ENCODE results near the gene CCDC187. TPM values are rescaled to one million over a fixed set of nuclear protein-coding genes. Genes with fewer than 3 reads are reported as not detected.

Gene CCDC187
- polyA plus RNA-seq, 4 donors, result 1.8 to 3.3 (median 2.2) TPM

DNA sequence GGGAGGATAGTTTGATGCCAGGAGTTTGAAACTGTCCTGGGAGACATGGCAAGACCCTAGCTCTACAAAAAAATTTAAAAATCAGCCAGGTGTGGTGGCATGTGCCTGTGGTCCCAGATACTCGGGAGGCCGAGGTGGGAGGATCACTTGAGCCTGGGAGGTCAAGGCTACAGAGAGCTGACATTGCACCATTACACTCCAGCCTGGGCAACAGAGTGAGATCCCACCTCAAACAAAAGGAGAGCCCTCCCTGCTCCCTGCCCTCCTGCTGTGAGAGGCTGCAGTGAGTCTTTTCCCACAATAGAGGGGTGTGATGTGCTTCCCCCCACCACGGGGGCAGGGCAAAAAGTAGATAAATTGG lies 10.1 kb upstream of the CCDC187 start:
- no peak for DNase-seq (ENCODE audit: low read depth in 4 of 4, low spot score in 3 of 4)

DNA sequence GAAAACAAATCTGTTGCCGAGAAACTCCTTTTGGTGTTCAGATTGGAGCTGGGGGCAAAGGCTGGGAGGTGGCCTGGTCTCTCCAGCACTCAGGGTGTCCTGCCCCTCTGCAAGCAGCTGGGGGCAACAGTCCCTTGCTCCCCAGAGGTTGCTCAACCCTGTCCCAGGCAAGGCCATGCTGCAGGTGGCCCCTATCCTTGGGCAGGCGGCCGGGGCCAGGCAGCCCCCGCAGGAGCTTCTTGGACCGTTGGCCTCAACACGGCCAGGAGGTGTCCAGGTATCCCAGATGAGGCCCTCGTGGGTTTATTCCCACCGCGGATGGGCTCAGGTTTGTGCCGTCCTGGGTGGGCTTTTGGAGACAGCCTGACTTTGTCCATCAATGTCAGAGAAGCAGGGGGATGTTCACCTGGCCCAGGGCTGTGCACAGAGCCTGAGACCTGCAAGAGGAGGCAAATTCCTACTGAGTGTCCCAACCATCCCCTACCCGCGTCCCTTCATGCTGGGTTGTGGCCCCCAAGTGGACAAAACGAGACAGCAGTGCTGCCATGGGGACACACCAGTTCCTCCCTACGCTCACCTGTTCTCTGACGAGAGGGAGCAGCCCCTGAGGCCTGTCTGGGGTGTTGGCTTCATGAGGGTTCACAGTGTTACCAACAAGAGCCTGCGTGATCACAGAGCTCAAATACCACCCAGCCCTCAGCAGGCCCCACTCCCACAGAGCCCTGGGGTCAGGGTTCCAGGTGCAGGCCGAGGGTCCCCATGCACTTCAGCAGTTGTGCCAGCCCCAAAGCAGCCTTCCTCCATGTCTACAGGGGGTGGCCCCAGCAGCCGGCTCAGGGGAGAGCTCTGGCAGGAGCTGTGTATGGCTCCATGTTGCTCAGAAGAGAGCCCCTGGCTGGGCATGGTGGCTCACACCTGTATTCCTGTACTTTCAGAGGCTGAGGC lies 9.5 kb upstream of the CCDC187 start:
- DNase-seq (ENCODE audit: low read depth in 4 of 4, low spot score in 3 of 4), result no peak

DNA sequence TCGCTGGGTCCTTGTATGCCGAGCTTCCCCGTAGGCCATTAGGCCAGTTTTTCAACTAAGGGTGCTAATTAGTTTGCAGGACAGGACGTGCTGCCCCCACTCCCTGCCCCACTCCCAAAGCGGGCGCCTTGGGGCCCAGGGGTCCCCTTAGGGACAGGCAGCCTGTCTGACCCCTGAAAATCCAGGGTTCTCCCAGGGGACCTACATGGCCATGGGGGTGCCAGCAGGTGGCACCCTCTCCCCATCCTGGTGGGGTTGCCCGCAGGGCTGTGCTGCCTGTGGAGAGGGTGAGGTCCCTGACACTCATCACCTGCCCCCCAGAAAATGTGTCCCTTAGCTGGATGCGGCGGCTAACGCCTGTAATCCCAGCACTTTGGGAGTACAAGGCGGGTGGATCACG lies 8.5 kb upstream of the CCDC187 start:
- DNase-seq (ENCODE audit: low read depth in 4 of 4, low spot score in 3 of 4), result no peak

DNA sequence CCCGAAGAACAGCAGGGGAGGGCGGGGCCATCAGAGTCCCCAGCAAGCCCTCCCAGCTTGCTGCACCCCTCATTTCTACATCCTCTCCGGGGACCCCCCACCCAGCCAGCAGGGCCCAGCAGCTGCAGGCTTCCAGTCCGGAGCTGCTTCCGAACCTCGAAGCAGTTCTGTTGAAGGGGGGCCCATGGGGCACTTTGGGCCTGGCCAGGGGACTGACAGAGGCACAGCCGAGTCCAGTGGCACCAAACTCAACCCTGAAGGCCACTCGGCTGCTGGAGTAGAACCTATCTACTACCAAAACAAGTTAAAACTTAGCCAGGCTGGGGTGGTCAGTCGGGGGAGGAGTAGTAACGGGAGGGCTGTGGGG lies 8.1 kb upstream of the CCDC187 start:
- no peak for DNase-seq (ENCODE audit: low read depth in 4 of 4, low spot score in 3 of 4)

DNA sequence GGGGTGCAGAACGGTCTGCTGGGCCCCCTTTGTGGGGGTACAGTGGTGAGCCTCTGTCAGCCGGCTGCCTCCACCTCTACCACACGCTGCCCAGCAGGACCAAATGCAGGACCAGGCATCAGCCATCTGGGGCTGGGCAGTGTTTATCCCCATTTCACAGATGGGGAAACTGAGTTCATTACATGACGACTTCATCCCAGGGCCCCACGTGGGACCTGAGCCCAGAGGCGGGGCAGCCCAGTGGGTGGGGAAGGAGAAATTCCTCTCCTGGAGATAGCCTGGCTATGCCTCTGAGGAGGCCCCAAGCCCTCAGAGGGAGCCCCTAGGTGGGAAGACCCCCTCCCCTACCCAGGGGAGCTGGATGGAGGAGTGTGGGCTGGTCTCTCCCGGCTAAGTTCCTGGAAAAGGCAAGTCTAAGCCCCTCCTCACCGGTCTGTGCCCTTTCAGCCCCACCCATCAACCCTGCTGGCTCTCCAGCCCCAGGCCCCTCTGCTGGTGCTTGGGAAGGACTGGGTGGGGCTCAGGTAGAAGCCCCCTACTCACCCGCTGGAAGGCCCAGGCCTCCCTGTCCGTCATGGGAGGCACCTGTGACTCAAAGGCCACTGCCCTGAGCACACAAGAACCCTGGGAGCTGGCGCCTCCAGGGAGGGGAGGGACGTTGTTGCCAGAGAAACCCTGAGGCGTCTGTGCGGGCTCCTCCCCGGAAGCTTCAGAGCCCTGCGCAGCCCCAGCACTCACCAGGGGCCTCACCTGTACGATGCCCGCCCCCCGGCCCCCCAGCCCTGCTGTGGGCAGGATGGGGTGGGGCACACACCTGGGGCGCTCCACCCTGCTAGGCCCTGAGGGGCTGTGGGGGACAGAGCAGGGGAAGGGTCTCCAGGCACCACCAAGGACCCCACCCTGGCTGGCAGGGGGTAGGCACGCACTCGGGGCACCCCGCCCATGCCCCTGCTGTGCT lies 7.4 kb upstream of the CCDC187 start:
- no peak for DNase-seq (ENCODE audit: low read depth in 4 of 4, low spot score in 3 of 4)

DNA sequence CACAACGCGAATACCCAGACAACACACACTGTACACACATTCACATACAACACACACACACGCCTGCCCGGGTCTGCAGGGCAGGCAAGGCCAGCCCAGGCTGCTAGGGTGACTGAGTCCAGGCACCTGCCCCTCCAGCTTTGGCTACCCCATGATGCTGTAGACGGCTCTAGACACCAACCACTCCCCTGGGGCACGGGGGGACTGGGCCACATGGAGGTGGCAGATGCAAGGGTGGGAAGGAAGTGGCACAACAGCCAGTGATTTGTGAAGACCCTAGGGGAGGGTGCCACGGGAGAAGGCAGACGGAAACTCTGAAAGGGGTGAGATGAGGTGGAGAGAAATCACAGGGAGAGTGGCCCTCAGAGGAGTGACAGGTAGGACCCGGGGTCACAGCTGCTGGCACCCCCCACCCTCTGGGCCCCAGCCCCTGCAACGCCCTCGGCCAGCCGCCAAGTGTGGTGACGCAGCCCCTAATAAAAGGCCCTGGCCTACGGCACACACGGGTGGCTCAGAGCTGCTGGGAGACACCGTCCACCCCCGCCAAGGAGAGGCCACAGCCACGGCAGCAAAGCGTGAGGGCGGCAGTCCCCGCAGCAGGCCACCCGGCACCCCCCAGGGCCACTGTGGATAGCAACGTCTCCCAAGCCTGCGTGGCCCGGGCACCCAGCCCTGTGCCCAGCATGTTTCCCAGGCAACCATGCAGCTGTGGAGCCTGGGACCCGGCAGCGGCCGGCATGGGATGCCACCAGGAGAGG lies 6.6 kb upstream of the CCDC187 start:
- no peak for DNase-seq (ENCODE audit: low read depth in 4 of 4, low spot score in 3 of 4)

DNA sequence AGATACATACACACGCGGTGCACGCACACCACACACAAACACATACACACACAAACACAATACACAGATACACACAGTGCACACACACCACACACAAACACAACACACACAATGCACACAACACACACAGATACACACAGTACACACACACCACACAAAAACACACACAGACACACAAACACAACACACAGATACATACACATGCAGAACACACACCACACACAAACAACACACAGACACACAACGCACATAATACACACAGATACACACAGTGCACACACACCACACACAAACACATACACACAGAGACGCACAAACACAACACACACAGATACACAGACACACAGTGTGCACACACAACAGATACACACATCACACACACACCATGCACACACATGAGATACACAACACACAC lies 5.9 kb upstream of the CCDC187 start:
- DNase-seq (ENCODE audit: low read depth in 4 of 4, low spot score in 3 of 4), result no peak

DNA sequence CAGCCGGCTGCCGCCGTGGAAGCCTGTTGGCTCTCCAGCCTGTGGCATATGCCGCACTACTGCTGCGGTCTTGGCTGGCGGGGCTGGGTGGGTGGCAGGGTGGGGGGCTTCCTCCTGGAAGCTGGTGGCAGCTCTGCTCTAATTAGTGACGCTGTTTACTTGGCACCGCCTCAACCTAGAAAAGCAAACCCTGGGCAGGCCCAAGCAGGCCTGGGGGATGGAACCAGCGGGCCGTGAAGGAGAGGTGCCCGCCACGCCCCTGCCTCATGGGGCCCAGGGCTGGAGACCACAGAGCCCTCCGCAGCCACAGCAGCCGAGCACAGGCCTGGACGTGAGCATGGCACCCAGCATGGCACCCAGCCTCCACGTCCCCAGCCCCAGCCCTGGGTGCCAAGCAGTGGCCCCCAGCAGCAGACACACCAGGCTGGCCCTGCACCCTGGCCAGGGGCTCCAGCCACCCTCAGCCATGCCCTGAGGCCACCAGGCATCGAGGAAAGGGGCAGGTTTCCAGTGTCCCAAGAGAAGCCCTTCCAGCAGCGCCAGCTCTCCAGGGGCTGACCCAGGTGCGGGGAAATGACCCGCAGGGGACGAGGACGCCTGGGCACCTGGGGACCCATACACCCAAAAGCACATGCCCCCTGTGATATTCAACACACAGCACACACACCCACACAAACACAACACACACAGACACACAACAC lies 5.4 kb upstream of the CCDC187 start:
- peak in 1 of 4 donors; percentile 67 for DNase-seq (ENCODE audit: low read depth in 4 of 4, low spot score in 3 of 4)

DNA sequence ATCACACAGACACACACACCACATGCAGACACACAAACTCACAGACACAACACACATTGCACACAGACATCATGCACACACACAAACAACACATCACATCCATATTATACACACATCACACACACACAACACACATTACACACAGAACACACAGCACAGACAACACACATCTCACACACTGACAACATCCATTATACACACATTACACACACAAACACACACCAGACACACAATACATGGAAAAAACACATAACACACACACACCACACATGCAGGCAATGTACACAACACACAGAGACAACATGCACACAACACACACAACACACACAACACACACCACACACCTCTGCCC lies 4.8 kb upstream of the CCDC187 start:
- DNase-seq (ENCODE audit: low read depth in 4 of 4, low spot score in 3 of 4), result no peak

DNA sequence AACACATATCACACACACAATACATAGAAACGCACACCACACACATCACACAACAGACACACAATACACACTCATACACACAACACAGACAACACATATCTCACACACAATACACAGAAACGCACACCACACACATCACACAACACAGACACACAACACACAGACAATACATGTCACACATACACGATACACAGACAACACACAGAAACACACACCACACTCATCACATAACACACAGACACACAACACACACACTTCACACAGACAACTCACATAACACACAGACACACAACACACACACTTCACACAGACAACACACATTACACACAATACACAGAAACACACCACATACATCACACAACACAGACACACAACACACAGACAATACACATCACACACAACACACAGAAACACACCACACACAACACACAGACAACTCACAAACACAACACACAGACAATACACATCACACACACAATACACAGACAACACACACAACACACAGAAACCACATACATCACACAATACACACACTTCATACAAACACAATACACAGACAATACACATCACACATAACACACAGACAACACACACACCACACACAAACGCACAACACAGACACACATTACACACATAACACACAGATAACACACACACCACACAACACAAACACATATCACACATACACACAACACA lies 4.3 kb upstream of the CCDC187 start:
- DNase-seq (ENCODE audit: low read depth in 4 of 4, low spot score in 3 of 4), result no peak

DNA sequence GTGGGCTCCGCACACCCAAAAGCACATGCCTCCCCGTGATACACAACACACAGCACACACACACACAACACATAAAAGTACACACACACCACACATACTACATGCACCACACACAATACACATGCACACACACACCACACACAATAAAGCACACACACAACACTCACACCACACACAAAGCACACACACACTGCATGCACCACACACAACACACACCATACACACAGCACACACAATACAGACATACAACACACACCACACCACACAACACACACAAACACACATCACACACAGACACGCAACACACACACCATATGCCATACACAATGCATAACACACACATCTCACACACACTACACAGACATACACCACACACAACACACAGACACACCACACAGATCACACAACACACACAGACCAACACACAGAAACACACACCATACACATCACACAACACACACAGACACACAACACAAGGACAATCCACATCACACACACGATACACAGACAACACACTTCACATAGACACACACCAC lies 3.4 kb upstream of the CCDC187 start:
- no peak for DNase-seq (ENCODE audit: low read depth in 4 of 4, low spot score in 3 of 4)

DNA sequence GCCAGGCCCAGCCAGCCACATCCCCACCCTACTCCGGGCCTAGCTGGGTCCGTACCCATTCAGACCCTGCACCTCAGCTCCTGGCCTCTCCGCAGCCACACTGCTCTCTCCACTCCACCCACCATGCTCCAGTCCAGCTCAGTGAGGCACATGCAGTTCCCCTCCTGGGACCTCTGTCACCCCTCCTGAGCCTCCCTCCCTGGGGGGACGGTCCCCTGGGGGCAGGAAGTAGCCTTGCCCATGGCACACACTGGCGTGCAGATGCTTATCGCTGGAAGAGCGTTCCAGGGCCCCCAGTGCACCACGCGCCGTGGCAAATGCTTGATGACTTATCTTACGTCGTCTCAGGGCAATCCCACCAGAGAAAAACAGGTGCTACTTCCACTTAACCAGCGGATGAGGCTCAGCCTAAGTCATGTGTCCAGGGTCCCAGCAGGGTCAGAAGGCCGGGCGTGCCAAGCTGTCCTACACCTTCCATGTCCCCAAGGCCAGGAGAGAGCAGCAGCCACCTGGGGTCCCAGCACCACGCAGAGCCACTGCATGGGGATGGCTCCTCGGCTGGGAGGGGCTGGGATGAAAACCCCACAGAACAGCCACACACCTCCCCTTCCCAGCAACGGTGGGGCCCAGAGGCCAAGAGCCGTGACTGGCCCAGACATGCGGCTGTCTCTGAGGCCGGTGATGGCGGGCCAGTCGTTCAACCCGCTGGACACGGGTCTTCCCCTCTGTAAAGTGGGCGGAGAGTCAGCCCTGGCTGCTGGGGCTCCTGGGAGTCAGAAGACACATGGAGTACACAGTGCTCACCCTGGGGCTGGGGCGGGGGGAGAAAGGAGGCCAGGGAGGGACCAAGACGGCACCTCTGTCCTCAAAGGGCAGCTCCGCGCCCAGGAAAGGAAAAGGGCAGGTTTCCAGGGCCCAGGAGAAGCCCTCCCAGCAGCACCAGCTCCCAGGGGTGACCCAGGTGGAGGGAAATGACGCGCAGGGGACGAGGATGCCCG lies 2.6 kb upstream of the CCDC187 start:
- no peak for DNase-seq (ENCODE audit: low read depth in 4 of 4, low spot score in 3 of 4)

DNA sequence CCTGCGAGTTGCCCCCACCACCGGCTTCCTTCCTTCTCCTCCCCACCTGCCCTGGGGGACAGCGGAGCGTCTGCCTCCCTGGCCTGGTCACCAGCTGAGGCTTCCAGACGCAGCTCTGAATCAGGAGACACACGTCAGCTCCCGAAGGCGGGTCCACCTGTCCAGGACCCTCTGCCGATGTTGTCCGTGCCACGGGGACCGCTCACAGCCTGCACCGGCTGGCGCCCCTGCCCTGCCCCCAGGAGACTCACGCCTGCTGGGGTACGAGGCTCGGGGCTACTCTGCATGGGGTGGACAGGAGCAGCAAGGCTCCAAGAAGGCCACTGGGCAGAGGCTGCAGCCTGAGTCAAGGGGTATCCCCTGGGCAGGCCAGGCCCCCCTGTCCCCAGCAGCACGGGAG lies 1.9 kb upstream of the CCDC187 start:
- DNase-seq (ENCODE audit: low read depth in 4 of 4, low spot score in 3 of 4), result no peak

DNA sequence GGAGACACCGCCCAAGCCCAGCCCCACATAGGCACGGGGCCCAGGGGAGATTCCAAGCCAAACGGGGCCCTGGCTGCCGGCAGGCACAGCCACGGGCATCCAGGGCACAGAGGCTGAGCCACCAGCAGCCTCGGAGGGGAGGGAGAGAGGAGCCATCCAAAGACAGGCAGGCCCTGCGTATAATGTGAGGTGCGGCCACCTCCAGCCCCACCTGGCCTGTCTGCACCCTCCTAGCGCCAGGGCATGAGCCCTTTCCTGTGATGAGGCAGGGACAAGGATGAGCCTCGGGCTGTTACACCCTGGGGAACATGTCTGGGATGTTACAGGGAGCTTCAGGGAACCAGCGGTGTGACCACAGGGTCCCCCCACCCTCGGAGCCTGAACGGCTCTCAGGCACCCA lies 1.1 kb upstream of the CCDC187 start:
- no peak for DNase-seq (ENCODE audit: low read depth in 4 of 4, low spot score in 3 of 4)

DNA sequence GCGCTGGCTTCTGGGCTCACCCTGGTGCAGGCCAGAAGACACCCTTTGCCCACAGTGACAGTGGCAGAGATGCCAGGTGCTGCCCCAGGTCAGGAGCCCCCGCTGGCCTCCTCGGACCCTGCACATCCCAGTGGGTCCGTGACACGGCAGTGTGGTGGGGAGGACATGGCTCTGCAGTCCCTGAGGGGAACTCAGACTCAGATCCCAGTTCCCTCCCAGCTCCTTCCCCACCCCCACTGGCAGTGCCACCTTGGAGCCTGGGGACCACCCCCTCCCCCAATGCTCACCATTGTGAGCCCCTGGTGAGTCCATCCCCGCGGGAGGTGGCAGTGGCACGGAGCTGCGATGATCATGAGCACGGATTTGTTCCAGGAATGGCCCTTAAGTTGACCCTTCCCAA lies 562 bp upstream of the CCDC187 start:
- DNase-seq (ENCODE audit: low read depth in 4 of 4, low spot score in 3 of 4), result no peak

DNA sequence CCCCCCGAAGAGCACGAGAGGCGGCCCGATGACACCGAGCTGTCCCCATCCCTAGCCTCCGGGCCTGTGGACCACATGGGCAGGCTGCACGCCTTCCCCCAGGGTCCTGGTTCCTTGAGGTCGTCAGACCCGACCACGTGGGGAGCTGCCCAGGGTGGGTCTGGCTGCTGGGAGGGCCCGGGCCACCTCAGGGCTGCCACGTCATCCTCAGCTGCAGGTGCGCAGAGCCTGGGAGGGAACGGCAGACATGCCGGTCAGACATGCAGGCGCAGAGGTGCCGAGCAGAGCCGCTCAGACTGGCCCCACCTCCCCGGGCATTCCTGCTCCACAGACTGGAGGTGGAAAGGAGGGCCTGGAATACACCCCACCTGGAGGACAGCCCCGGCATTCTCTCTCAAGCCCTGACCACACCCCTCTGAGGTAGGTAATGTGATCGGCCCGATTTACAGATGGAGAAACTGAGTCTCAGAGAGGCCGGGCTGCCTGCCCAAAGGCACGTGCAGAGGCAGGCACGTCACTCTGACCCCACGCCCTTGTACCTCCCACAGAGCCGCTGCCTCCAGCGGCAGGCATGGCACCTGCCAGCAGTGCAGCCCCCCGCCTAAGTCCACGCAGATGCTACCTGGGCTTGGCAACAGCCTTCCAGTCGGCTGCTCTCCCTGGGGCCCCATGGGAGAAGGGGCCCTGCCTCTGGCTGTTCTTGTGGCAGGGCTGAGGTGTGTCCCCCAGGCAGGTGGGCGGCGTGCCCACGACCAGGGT lies 649 bp downstream of the CCDC187 start:
- DNase-seq (ENCODE audit: low read depth in 4 of 4, low spot score in 3 of 4), result no peak

DNA sequence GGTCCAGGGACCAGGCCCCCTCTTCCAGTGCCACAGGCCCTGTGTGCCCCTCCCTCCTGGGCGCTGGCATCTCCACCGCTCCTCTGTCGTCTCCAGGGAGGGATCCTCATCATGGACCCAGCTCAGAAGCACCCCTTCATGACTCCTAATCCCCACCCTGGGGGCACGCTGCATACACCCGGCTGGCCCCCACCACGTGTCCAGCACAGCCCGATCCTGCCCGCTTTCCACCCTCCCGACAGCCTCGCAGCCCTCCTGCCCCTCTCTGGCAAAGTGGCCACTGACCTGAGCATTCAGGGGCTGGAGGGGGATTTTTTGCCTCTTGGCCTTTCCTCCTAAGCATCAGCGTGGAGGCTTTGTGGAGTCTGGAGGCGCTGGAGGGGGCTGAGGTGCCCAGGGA lies 1.4 kb downstream of the CCDC187 start:
- no peak for DNase-seq (ENCODE audit: low read depth in 4 of 4, low spot score in 3 of 4)

DNA sequence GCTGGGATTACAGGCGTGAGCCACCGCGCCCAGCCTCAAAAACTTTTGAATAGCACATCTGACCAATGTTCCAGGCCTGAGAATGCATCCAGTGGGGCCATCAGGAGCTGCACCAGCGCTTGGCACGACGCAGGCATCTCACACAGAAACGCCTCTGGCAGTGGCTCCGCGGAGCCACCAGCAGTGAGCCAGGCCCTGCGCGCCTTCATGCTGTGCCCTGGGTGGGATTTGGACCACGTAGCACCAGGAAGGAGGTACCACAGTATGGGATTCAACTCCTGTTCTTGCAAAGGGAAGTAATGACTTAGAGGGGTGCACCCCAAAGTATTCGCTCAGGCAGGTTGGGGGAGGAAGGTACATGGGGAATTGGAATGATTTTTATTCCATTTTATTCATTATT lies 3.0 kb downstream of the CCDC187 start:
- DNase-seq (ENCODE audit: low read depth in 4 of 4, low spot score in 3 of 4), result no peak

Data from right renal pelvis (tissue), 4 donors.